ENCODE data around the gene CHST15. TPM values are rescaled to one million over a fixed set of nuclear protein-coding genes. Genes with fewer than 3 reads are reported as not detected.
A peak's percentile ranks its signal among the peaks of the same experiment; 100 is the strongest.

Gene CHST15
- total RNA-seq, 1 experiment from 2014 or later = 9.8 TPM

- no peak for DNase-seq
- Histone ChIP-seq H3K27me3 (no peaks in the 10 kb centered on the region), H3K4me3 (no peak overlapping the region), H3K9me3 (no peaks in the 10 kb centered on the region), H3K36me3 (no peaks in the 10 kb centered on the region)
Observed at GRCh38 chr10:124047427-124048152, 45.8 kb downstream of the CHST15 start.

DNA sequence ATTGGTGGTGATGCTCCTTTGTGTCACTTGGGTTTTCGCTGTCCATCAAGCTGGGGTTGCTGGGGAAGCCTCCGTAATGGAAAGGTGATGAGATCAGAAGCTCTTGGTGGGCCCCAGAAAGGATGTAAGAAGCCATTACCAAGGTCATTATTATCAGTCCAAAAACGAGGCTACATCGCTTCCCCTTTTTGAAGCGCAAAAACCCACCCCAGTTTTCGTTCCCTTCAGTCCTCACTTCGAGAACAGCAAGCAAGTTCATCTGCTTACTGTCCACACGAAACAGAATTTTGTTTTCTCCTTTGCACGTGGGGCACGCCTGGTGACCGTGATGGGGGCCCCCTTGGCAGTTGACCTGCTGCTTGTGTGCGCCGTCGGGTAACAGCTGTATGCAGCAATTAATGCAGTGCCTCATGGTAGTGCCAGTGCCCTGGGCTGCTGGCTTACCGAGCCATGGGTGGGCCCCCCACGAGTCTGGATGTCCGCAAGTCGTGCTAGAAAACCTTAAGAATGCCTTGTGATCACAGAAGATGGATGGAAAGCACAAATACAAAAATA lies 47.5 kb downstream of the CHST15 start:
- Histone ChIP-seq H3K36me3 (no peaks in the 10 kb centered on the region; the same call in 1 of the 2 replicates), H3K4me3 (no peak overlapping the region), H3K27me3 (no peaks in the 10 kb centered on the region), H3K9me3 (no peaks in the 10 kb centered on the region)
- DNase-seq = no peak

DNA sequence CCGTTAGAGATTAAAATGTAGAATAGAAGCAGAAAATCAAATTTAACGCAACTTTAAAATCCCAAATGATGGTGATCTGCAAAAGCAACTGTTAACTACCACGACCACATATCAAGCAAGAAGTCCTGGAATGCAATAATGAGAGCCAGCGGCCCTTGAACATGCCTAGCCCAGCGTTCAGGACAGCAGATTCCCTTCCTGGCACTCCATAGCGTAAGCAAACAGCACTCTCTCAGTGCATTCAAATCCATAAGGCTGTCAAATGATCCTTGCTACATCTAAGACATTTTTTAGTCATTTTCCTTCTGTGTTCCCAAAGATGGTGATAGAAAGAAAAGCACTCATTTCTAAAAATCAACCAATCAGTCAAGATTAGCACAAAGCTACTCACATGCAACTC lies 48.1 kb downstream of the CHST15 start:
- no peaks in the 10 kb centered on the region for H3K9me3 ChIP-seq

DNA sequence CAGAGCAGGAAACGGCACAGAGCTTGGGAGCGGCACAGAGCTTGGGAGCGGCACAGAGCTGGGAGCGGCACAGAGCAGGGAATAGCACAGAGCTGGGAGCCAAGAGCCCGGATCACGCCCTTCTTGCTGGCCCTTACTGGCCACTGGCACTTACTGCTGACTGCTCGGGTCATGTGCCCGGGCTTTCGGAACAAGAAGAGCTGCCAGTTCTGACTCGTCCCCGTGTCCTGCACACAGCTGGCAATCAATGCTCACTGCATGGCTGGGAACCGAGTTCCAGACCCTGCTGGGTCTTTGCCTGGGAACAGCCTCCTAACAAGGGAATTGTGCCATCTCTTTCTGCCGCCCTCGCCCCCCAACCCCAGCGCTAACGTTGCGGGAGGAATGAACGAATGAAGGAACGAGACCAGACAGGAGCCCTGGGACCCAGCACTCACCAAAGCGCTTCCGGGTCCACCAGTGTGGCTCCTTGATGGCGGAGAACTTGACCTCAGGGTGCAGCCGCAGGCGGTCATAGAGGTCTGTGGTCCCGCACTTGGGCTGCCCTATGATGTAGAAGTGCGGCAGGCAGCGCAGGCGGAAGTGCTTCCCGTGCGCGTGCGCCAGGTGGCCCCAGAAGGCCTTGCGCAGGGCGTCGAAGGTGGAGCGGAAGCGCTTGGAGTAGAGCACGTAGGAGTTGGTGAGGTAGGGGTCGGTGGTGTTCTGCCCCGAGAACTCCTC lies 49.1 kb downstream of the CHST15 start:
- DNase-seq = peak; percentile 53
- no peaks in the 10 kb centered on the region for H3K27me3 ChIP-seq
- H3K9me3 ChIP-seq = no peaks in the 10 kb centered on the region
- H3K4me3 ChIP-seq = no peak overlapping the region
- H3K36me3 ChIP-seq = no peaks in the 10 kb centered on the region; the same call in 1 of the 2 replicates

More for the DNA sequence above, 48.1 kb downstream of the CHST15 start:
- no peaks in the 10 kb centered on the region for H3K27me3 ChIP-seq
- no peak overlapping the region for H3K4me3 ChIP-seq
- no peak for DNase-seq
- H3K36me3 ChIP-seq = no peaks in the 10 kb centered on the region; the same call in 1 of the 2 replicates

GRCh38 chr10:124043310-124044142 lies 49.9 kb downstream of the CHST15 start:
- Histone ChIP-seq H3K9me3 (no peaks in the 10 kb centered on the region), H3K27me3 (no peaks in the 10 kb centered on the region), H3K36me3 (no peaks in the 10 kb centered on the region; the same call in 1 of the 2 replicates), H3K4me3 (no peak overlapping the region)
- DNase-seq = no peak

DNA sequence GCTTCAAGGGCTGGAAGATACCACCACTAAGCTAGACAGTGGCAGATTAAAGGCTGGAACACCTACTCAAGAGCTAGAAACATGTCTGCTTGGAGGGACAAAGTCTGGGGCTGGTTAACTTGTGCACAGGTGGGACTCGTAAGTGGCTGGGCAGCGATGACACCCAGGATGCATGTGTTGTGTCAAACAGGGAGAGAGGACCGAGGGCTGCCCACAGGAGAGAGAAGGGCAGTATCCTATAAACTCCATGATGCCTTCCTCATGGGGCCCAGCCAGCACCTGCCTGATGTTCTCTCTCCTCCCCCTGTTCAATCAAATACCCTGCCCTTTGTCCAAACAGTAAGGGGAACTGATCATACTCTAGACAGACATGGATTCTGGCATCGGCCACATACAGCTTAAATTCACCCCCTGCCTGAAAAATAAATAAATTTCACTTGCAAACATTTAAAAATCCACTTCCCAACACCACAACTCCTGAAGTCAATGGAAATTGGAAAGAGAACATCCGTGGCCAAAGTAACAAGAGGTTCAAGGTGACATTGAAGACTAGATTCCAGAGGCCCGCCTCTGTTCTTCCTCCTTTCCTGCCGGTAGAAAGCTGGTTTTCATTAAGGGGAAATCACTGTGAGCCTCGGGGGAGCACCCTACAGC lies 50.6 kb downstream of the CHST15 start:
- Histone ChIP-seq H3K27me3 (no peaks in the 10 kb centered on the region), H3K9me3 (no peaks in the 10 kb centered on the region), H3K36me3 (no peaks in the 10 kb centered on the region; the same call in 1 of the 2 replicates), H3K4me3 (no peak overlapping the region)
- DNase-seq = no peak

DNA sequence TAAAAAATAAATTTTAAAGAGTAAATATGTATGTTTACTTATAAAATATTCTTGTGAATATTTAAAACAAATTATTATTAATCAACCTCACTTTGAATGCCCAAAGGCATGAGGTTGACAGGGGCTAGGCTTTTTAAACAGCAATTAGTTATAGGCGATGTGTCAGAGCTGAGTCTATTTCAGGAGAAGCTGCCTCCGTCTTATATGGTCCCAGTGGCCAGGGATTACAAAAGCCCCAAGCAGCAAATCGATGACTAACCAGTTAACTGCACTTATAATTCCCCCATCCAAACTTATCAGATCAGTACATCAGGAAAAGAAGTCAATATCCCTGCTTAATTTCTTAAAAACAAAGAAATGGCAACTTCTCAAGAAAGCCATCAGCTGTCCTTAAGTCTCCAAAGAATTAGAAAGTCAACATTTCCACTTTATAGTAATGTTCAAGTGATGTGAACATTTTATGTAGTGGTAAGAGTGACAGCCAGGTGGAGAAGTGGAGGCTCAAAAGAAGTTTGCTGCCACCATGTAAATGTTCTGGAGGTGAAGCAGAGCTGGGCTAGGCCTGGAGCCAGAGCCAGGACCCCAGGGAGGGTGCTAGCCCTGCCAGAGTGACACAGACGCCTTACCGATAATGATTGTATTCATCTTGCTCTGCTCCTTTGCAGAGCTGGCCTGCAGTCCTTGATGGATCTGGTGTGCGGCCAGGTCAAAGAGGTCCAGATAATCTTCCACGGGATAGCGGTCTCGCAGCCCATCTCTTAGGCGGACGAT lies 51.5 kb downstream of the CHST15 start:
- Histone ChIP-seq H3K36me3 (no peaks in the 10 kb centered on the region; the same call in 1 of the 2 replicates), H3K9me3 (no peaks in the 10 kb centered on the region), H3K27me3 (no peaks in the 10 kb centered on the region), H3K4me3 (no peak overlapping the region)
- DNase-seq = peak; percentile 28

DNA sequence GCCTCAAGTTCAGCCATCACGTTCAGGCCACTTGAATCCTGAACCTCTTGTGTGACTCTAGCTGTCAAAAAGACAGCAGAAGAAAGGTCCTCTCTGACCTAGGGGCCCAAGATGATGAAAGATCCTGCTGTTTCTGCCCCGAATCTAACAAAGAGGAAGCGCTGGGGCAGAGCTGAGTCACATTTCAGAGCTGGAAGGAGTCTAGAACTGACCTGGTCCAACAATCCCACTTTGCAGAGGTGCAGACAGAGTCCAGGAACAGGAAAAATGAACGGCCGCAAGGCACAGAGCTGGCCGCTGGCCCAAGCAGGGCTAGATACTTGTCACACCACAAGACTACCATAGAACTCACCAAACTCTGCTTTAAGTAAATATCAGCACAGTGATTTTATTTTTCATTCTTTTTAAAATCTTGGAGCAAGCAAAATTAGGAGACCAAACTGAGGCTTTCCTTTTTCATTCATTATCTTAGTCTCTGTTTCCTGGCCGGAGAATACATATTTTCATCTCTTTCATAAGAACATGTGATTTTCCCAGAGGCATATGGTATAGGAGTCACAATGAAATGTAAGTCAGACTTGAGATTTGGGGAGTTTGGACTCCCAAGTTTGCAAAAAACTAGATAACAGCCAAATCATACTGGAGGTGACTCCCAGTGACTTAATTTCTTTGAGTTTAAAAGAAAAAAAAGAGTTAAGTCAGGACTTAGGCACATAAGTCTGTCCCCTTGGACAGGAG lies 52.8 kb downstream of the CHST15 start:
- DNase-seq = no peak
- no peak overlapping the region for H3K4me3 ChIP-seq
- H3K9me3 ChIP-seq = no peaks in the 10 kb centered on the region

DNA sequence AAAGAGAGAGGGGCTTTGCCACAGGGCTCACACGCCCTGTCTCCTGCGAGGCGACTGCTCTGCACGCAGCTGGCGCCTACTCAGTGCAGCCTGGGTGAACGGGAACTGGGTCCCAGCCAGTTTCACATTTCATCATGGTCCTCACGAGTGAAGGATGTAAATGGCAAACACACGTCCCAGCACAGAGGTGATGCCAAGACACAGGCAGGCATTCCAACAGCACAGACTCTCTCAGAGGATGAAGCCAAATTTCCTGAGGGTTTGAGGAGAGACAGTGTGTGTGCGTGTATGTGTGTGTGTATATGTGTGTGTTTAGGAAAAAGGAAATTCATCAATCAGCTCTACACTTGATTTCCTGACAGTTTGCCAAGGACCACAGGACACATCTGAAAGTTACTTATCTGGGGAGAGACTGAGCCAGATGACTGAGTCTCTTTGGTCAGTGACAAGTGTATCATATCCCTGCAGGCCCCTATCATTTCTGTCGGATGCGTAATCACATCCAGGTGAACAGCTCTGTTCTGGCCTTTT lies 53.9 kb downstream of the CHST15 start:
- H3K9me3 ChIP-seq = no peaks in the 10 kb centered on the region
- no peaks in the 10 kb centered on the region; the same call in none of the 2 replicates for H3K36me3 ChIP-seq
- H3K4me3 ChIP-seq = no peak overlapping the region
- no peak for DNase-seq
- no peaks in the 10 kb centered on the region for H3K27me3 ChIP-seq

More for the DNA sequence above, 52.8 kb downstream of the CHST15 start:
- Histone ChIP-seq H3K27me3 (no peaks in the 10 kb centered on the region), H3K36me3 (no peaks in the 10 kb centered on the region; the same call in none of the 2 replicates)

GRCh38 chr10:124037784-124038183 lies 55.6 kb downstream of the CHST15 start:
- Histone ChIP-seq H3K36me3 (peaks cover 4% of the 10 kb centered on the region), H3K27me3 (no peaks in the 10 kb centered on the region), H3K9me3 (no peaks in the 10 kb centered on the region), H3K4me3 (no peak overlapping the region)
- no peak for DNase-seq

DNA sequence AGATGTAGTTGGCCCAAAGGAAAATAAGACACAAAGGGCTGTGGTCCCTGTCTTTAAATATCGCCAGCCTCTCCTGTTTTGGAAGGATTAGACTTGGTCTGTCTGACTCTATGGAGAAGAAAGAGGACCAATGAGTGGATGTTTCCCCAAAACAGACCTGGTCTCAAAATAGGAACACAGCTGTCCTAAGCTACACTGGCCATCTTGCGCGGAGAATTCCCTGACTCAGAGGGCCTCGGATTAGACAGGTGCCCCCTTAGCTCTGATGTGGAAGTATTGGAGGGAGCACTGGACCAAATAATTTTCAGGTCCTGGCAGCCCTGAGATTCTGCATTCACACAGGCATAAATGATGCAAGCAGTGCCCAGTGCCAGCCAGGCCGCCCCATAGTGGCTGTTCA lies 56.1 kb downstream of the CHST15 start:
- Histone ChIP-seq H3K36me3 (peaks cover 4% of the 10 kb centered on the region), H3K27me3 (no peaks in the 10 kb centered on the region), H3K9me3 (no peaks in the 10 kb centered on the region), H3K4me3 (no peak overlapping the region)
- DNase-seq = no peak

DNA sequence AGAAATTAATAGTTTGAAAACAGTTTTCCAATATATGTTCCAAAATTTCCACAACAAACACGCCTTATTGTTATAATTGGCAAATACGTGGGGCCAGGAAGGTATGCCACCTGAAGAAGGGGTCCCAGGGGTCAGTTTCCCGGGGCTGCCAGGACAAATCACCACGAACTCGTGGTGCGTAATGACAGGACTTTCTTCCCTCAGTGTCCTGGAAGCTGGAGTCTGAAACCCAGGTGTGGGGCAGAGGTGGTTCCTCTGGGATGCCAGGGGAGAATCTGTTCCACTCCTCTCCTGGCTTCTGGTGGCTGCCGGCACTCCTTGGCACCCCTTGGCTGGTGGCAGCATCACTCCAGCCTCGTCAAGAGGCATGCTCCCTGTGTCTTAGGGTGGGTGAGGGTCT lies 56.7 kb downstream of the CHST15 start:
- no peaks in the 10 kb centered on the region for H3K9me3 ChIP-seq
- no peak for DNase-seq

DNA sequence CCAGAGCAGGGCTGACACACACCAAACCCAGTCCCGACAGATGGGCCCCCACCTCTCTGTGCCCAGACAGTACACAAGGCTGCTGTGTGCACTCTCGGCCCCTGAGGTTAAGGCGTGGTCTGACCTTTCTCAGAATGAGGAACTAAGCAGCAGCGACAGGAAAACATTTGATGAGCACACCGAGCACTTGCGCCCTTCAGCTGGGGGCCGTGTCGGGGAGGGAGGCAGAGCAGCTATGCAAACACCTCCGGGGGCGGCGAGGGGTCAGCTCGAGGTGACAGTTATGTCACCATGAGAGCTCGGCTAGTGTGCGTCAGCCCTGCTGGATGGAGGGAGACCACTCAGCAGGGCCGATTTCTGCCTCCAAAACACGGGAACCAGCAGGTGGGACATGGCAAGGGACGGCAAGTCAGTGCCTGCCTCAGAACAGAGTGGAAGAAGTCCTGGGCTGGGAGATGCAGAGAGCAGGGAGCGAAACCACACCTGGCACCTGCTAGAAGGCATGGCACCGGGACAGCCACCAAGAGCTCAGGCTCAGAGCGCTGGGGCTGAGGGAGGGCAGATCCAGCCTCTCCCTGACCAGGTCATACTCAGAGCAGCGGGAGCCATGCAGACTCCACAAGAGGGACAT lies 57.4 kb downstream of the CHST15 start:
- Histone ChIP-seq H3K9me3 (no peaks in the 10 kb centered on the region), H3K36me3 (peaks cover 4% of the 10 kb centered on the region), H3K27me3 (no peaks in the 10 kb centered on the region), H3K4me3 (no peak overlapping the region)
- DNase-seq = no peak

More for the DNA sequence above, 56.7 kb downstream of the CHST15 start:
- Histone ChIP-seq H3K36me3 (peaks cover 4% of the 10 kb centered on the region), H3K27me3 (no peaks in the 10 kb centered on the region), H3K4me3 (no peak overlapping the region)

DNA sequence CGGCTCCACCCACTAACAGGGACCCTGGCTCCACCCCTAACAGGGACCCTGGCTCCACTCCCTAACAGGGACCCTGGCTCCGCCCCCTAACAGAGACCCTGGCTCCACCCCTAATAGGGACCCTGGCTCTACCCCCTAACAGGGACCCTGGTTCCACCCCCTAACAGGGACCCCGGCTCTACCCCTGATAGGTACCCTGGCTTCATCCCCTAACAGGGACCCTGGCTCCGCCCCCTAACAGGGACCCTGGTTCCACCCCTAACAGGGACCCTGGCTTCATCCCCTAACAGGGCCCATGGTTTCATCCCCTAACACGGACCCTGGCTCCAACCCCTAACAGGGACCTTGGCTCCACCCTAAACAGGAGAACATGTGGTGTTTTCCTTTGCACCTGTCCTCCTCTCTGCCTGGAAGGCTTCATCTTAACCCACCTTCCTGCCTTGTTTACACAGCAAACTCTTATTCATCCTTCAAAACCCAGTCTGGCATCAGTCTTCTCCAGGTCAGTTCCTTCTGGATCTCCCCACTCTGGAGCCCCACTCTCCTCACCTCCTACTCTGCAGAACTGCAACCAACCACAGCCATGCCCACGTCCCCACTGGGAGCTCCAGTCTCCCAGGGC lies 58.0 kb downstream of the CHST15 start:
- DNase-seq = no peak
- no peaks in the 10 kb centered on the region for H3K27me3 ChIP-seq
- no peaks in the 10 kb centered on the region for H3K9me3 ChIP-seq
- peaks cover 7% of the 10 kb centered on the region for H3K36me3 ChIP-seq
- H3K4me3 ChIP-seq = no peak overlapping the region

Measured in MG63 (cell line).